A673 (cell line): ENCODE results near the gene FGF18.

Experiments
- CTCF ChIP-seq: fragments of 300-800, 200-600 bp; sonication (generic); conservative IDR thresholded peaks from 2 replicates; pipeline ENCODE4 v1.5.1; 2017; ENCODE audit warnings: low read depth, mild to moderate bottlenecking, antibody characterized with exemption, low read length, moderate library complexity, mixed read lengths
- EZH2 ChIP-seq: fragments of 200-600 bp; sonication (generic); IDR thresholded peaks from 2 replicates; pipeline ENCODE4 v1.6.1; 2017; ENCODE audit warnings: borderline replicate concordance, low read depth, mild to moderate bottlenecking, mixed read lengths, antibody characterized with exemption, low read length; ENCODE audit not compliant: poor library complexity, severe bottlenecking

- no peak for TF ChIP-seq EZH2
- no peak for TF ChIP-seq CTCF
Observed at GRCh38 chr5:171493646-171494393, 74.4 kb downstream of the FGF18 start.
